Prostate gland (tissue), 2 donors: ENCODE data around the gene RARG.

Experiments used
- CTCF ChIP-seq, 4 experiments: fragments of 200-600 bp in 2 of 4; fragments of 450-650 bp in 2 of 4; sonication (generic) in 2 of 4; IDR thresholded peaks; 1 replicate in 3 of 4; 2 replicates in 1 of 4; pipeline ENCODE4 v1.5.1; 2016 to 2019; ENCODE audit warnings: antibody characterized with exemption in 4 of 4, mild to moderate bottlenecking in 2 of 4, moderate library complexity in 2 of 4
- POLR2A ChIP-seq: fragments of 450-650 bp; IDR thresholded peaks from one replicate; pipeline ENCODE4 v1.6.1; 2016; ENCODE audit warnings: antibody characterized with exemption, mild to moderate bottlenecking

GRCh38 chr12:53207042-53207441 lies 25.0 kb downstream of the RARG start, which contains the start of gene ITGB7:
- no peak for TF ChIP-seq CTCF (IDR thresholded peaks at IDR 0.05)
- TF ChIP-seq POLR2A = no peak
